ENCODE measurements around the gene NQO2.

The NQO2 gene

GRCh38 chr6:2999618-3000557, at the start of gene NQO2:
Gene NQO2, plus strand, starts transcription at chr6:2999894. Its CDS starts 6,659 bp downstream, at chr6:3006553.
- DNase-seq (ENCODE audit: low spot score), result peak; percentile 91

DNA sequence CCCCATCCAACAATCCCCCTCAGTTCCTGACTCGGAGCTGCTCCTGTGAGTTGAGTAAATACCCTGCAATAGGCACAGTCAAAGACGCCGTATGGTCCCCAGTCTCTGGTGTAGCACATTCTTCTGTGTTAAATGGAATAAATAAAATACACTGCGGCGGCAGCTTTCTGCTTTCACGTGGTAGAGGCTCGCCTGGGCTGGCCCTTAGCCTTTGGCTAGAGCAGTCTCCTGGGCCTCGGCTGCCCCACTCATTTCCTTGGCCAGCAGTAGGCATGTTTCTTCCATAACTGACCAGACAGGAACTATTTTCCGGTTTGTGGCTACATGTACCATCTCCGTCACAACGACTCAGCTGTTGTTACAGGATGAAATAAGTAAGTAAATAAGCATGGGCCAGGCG, 49.0 kb upstream of the NQO2 start:
- no peak for DNase-seq (ENCODE audit: low spot score)

DNA sequence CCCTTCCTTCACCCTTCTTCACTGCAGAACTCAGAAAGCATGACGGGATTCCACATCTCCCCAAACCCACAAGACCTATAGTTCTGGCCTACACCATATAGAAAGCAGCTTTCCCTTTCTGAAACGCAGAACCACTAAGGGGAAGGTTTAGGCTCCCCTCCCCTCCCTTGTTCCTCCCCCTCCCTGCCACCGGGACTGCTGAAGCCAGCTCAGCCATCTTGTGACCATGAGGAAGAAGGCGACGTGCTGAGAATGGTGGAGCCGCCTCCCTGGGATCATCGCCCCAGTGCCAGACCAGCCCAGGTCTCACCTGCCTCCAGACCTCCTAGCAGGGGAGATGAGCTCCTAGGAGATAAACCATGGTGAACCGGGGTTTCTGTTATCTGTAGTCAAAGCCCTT, 48.0 kb upstream of the NQO2 start:
- no peak for DNase-seq (ENCODE audit: low spot score)

DNA sequence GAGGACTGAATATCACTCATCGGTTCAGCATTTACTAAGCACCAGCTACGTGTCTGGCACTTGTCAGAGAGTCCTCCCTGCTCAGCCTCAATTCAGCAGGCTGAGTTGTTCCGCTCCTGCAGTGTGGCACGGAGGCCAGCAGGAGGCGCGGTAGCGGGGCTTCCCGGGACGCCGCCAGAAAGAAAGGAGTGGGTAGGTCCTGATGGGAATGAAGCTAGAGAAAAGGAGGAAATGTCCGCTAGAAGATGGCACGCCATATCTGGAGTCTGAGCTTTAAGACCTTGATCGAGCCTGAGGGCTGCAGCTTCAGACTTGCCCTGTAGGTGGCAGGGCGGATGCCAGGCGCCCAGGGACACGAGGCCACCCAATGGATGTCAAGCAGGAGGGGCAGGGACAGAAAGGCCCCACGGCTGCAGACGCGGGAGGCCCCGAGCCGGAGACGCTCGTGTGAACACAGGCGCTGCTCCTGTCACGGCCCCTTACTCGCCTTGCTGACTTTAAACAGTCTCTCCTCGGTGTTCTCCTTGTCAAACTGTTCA, 47.1 kb upstream of the NQO2 start:
- no peak for DNase-seq (ENCODE audit: low spot score)

GRCh38 chr6:2953098-2953497, 46.6 kb upstream of the NQO2 start:
- DNase-seq (ENCODE audit: low spot score), result no peak

- DNase-seq (ENCODE audit: low spot score), result no peak
Observed at GRCh38 chr6:2956930-2957685, 42.6 kb upstream of the NQO2 start.

GRCh38 chr6:2957696-2958330, 41.9 kb upstream of the NQO2 start:
- no peak for DNase-seq (ENCODE audit: low spot score)

DNA sequence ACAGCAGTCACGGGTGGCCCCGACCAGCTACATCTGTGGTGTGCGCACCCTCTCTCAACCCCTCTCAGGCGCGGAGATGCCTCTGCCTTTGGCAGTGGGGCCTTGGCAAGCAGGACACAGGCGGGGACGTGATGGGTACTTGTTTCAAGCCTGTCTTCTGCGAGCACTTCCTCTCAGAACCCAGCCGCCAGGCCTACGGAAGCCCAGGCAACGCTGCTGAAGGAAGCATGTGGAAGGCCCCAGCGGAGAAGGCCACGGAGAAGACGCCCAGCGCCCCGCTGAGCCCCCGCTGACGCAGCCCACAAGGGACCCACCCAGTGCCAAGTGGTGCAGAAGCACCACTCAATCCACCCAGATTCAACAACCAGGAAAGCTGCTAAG, 41.4 kb upstream of the NQO2 start:
- no peak for DNase-seq (ENCODE audit: low spot score)

GRCh38 chr6:2958776-2959175, 40.9 kb upstream of the NQO2 start:
- no peak for DNase-seq (ENCODE audit: low spot score)

DNA sequence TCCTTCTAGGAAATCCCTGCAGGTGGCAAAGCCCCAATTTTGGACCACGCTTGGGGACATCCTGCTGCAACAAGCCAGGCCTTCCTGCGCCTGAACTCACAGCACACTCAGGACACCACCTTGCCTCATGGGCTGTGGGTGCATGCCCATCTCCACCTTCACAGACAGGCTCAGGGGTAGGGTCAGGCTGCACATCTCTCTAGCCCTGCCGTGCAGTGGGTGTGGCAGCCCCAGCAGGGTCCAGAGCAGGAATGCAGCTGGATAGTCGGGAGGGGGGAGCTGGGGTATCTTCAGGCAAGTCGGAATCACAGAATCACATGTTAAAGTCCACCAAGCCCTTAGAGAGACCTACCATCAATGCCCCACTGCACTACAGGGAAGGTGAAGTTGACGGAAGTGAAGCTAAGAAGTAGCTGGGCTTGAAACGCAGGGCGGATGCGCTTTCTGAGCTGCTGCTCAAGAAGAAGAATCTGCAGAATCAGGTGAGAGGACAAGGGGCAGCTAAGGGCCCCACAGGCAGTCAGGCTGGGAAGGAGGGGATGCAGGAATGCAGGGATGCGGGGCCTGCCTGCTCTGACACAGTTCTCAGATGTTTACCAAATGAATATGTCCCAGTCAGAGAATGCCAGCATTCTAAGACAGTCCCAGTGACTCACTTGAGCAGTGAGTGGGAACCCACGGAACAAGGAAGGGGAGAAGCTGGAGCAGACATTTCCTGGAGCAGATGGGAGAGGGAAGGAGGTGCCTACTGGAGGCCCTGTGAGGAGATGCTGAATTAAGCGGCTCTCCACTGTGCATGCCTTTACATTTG, 39.6 kb upstream of the NQO2 start:
- no peak for DNase-seq (ENCODE audit: low spot score)

DNA sequence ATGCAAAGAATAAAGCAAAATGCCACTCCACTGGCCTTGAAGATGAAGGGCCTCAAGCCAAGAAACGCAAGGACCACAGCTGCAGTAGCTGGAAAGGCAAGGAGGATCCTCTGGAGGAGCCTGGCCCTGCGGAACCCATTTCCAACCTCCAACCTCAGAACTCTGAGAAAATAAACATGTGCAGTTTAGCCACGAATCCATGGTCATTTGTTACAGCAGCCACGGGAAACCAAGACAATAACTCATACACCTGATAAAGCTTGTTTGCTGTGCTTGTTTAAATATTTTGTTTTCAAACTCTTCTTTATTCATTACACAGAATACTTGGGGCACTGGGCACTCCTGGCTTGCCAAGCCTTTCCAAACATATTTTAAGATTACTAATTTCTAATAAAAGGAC, 38.8 kb upstream of the NQO2 start:
- no peak for DNase-seq (ENCODE audit: low spot score)

DNA sequence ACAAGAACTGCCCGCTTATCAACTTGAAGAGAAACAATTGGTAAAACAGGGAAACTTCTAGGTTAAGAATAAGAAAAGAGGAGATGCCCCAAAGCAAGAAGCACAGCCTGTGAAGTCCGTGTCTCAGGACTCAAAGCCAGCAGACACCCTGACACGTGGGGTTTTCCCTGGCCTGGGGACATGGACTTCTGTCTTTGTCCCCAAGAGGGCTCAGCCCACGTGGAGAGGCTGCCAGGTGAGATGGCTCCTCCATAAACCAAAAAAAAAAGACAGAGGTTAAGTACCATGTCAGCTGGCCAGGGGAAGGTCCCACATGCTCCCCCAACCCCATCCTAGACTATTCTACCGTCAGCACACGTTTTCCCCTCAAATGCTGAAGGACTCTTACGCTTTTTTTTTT, 38.2 kb upstream of the NQO2 start:
- DNase-seq (ENCODE audit: low spot score), result no peak

DNA sequence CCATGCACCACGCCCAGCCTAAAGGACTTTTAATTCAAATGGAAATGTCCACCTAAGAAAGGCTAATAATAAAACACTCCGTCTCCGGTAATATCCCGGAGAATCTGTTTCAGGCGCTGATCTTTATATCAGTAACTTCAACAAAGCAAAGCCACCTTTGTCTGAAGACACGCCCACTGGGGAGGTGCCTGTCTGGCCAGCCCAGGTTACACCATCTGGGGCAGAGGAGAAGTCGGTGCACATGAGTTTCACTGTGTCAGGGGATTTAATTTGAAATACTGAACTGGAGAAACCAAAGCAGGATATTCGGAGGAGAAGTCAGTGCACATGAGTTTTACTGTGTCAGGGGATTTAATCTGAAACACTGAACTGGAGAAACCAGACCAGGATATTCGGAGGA, 37.7 kb upstream of the NQO2 start:
- no peak for DNase-seq (ENCODE audit: low spot score)

DNA sequence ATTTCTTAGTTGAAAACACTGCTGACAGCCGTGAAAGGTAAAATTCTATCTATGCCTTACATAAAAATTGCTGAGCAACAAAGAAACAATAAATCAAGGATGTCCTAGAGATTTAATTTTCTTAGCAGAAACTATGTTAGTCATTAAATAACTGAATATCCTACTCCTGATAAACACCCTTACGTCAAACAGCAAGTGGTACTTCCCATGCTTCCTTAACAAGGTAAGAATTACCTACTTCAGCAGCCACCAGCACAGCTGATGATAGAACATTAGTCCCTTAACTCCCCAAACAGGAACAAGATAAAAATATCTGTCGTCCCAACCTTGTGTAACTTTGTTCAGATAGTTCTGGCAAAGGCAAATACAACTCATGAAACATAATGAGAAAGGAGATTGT, 37.1 kb upstream of the NQO2 start:
- DNase-seq (ENCODE audit: low spot score), result no peak

DNA sequence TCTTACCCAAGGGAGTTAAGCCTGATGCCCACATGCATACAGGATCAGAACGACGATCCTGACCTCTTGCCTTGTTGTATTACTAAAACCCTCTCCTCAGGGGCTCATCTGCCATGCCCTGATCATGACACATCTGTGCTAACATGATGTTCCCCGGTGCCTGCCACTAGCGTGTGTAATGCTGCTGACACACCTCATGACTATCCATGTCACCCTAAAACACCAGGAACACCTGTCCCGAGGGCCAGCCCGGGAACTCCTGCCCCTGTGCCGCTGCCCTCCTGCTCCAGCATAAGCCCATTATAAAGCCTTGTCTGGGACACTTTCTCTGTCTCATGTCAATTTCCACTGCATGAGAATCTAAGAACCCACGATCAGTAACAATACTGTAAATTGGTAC, 35.9 kb upstream of the NQO2 start:
- no peak for DNase-seq (ENCODE audit: low spot score)

DNA sequence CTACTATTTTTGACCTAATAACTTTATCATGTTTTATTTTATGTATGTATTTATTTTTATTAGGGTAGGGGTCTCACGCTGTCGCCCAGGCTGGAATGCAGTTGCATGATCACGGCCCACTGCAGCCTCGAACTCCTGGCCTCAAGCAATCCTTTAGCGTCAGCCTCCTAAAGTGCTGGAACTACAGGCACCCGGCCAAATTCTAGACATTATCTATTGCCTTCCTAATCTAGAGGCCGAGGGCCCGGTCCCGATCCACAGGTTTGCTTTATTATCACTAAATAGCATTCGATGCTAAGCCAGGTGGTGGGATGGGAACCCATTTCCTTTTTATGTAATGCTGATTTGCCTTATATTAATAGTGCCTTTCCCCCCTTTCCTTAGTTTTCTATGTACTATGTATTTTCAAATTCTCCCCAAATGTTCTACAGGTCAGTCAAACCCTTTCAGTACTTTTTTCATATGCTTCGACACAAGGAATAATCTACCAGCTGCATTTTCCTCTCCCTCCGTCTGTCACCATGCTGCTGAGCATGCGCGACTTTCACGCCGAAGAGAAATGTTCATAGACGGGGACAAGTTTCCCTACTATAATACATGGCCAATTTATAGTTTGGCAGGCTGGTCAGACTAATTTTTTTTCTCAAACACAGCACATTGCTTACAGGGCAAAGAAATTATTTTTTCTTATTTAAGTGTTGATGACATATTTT, 34.7 kb upstream of the NQO2 start:
- no peak for DNase-seq (ENCODE audit: low spot score)

- DNase-seq (ENCODE audit: low spot score), result no peak
Observed at GRCh38 chr6:2966347-2966746, 33.3 kb upstream of the NQO2 start.

DNA sequence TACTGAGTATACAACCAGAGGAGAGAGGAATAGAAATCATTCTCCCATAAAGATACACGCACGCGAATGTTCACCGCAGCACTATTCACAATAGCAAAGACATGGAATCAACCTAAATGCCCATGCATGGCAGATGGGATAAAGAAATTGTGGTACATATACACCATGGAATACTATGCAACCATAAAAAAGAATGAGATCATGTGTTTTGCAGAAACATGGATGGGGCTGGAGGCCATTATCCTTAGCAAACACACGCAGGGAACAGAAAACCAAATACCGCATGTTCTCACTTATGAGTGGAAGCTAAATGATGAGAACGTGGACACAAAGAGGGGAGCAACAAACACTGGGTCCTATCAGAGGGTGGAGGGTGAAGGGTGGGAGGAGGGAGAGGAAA, 31.8 kb upstream of the NQO2 start:
- DNase-seq (ENCODE audit: low spot score), result no peak

- DNase-seq (ENCODE audit: low spot score), result no peak
Observed at GRCh38 chr6:2968600-2969135, 31.0 kb upstream of the NQO2 start.

DNA sequence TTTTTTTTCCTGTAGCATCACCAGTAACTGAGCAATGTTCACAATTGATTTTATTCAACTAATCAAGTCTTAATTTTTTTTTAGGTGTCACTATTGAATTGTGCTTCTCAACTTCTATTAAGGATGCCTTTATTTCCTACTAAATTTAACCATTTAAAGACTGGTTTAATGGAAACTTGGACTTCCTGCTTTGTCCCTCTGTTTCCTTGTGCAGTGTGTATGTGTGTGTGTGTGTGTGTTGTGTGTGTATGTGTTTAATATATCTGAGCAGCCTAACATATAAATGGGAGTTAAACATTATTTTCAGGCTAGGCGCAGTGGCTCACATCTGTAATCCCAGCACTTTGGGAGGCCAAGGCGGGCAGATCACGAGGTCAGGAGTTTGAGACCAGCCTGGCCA, 30.1 kb upstream of the NQO2 start:
- no peak for DNase-seq (ENCODE audit: low spot score)

All from CD4-positive, alpha-beta T cell treated with Interleukin-6 at 100 ng/mL for 8 hours (primary cell).